Coronary artery (tissue), 2 donors: ENCODE measurements around the gene RNF149.
"Not testable (repeated sequence)": the region's sequence is repeated elsewhere in the genome, so short reads cannot be mapped to it uniquely, and the experiment has no call there.

Experiments
- DNase-seq: peaks from one replicate; pipeline ENCODE4 v3.0.0-alpha.2; 2017; ENCODE audit warnings: low spot score
- H3K27ac ChIP-seq, 2 donors: fragments of 200-600 bp; sonication (generic); one replicate each; pipeline ENCODE4 v1.5.1; 2016 to 2019
- H3K4me3 ChIP-seq: fragments of 200-600 bp; sonication (generic); 2 replicates; pipeline ENCODE4 v1.5.1; 2016; ENCODE audit warnings: mild to moderate bottlenecking, moderate library complexity
- CTCF ChIP-seq: fragments of 200-600 bp; sonication (generic); IDR thresholded peaks from one replicate; pipeline ENCODE4 v1.5.1; 2019; ENCODE audit warnings: antibody characterized with exemption

Gene RNF149

DNA sequence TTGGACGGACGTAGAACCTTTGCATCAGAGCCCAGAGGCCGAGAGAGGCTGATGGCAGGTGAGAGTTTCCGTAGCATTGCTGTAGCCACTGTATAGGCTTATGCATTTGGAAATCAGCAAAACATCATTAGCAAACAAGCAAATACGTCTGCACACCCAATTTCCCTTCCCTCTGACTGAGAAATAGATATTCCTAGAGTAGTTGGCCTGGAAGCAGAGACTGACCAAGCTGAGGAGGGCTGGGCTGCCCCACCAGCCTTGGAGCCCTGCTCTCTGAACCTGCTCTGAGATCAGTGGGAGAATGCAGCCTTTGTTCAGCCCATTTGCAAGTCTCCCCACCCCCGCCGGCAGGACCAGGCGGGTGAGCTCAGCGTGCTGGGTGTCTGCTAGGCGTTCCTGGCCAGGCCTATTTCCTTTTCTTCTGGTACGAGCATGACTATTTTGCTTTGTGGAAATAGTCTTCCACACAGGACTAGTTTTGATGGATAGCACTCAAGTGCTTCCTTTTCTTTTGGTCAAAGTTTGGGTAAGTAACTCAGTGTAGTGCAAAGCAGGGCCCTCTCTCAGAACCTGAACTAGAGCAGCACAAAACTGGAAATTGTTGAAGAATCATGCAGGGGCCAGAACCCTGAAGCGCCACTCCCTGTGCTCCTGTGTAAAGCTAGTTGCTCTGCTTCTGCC lies 21.9 kb upstream of the RNF149 start:
- Histone ChIP-seq H3K27ac (peak overlapping the region in 1 of 2 donors; percentile 58), H3K4me3 (no peak overlapping the region)

GRCh38 chr2:101329026-101329425 lies 20.5 kb upstream of the RNF149 start:
- no peak for TF ChIP-seq CTCF
- DNase-seq: no peak
- peak overlapping the region in 1 of 2 donors; percentile 69 for H3K27ac ChIP-seq
- H3K4me3 ChIP-seq: no peak overlapping the region

More for the DNA sequence above, 21.9 kb upstream of the RNF149 start:
- no peak for DNase-seq
- no peak for TF ChIP-seq CTCF

DNA sequence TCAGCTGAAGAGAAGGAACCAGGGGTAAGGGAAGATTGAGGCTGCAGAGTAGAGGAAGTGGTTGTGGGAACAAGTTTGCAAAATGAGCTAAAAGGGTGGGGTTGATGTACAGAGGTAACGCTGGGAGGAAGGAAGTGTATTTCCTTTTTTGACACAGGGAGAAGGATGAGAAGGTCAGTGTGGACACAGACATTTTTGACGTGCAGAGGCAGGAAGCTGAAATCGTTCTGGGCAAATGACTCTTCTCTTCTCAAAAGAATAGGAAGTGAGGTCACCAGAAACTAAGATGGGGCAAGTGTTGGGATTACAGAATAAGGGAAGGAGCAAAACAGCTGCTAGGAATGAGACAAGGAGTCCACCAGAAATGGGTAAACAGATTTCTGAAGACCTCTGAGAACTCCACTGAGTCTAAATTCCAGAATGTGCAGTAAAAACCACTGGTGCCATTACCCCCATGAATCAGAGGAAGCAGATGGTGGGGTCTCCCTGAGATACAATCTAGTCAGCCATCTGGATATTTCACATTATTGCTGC lies 20.0 kb upstream of the RNF149 start:
- no peak for TF ChIP-seq CTCF
- no peak overlapping the region for H3K4me3 ChIP-seq
- no peak for DNase-seq
- H3K27ac ChIP-seq: peak overlapping the region in 1 of 2 donors; percentile 69

DNA sequence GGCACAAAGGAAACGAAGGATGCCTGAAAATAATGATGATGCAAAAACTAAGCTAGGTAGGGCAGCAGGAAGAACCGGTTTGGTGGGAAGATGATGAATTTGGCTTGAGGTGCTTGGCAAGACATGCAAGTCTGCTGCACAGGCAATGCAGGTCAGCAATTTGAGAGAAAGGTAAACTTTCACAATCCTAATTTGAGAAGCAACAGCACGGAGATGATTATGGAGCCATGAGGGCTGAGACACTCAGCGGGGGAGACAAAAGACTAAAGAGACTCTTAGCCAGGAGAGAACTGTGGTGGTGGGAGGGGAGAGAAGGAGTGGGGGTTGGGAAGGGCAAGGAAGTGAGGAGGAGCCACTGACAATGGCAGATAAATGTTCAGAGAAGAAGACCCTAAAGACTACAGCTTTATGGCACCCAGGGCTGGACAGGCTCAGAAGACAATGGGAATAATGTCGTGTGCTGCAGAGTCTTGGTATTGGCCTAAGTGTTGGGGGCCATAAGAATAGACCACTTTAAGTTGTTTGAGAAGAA lies 19.4 kb upstream of the RNF149 start:
- DNase-seq: no peak
- Histone ChIP-seq H3K4me3 (no peak overlapping the region), H3K27ac (peak overlapping the region in 1 of 2 donors; percentile 59)
- TF ChIP-seq CTCF: no peak

- no peak overlapping the region for H3K4me3 ChIP-seq
- H3K27ac ChIP-seq: no peak overlapping the region
- TF ChIP-seq CTCF: no peak
- DNase-seq: no peak
Measured at GRCh38 chr2:101325425-101325824, 16.9 kb upstream of the RNF149 start.

DNA sequence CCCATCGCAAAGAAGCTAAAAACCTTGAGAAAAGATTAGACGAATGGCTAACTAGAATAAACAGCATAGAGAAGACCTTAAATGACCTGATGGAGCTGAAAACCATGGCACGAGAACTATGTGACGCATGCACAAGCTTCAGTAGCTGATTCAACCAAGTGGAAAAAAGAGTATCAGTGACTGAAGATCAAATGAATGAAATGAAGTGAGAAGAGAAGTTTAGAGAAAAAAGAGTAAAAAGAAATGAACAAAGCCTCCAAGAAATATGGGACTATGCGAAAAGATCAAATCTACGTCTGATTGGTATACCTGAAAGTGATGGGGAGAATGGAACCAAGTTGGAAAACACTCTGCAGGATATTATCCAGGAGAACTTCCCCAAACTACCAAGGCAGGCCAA lies 8.1 kb upstream of the RNF149 start:
- not testable (repeated sequence) for H3K27ac ChIP-seq, DNase-seq, H3K4me3 ChIP-seq

- Histone ChIP-seq H3K4me3 (no peak overlapping the region), H3K27ac (peak overlapping the region in 1 of 2 donors; percentile 21)
- no peak for TF ChIP-seq CTCF
- no peak for DNase-seq
Measured at GRCh38 chr2:101311696-101312017, 3.2 kb upstream of the RNF149 start.
